Liver (tissue), 3 donors: ENCODE measurements around the gene TM9SF2.

Source experiments
- EGR1 ChIP-seq, 2 donors: IDR thresholded peaks; 2 replicates each; pipeline ENCODE4 v1.6.1; 2016 to 2018; ENCODE audit warnings: antibody characterized with exemption in 2 of 2, low read depth in 2 of 2
- HNF4G ChIP-seq: IDR thresholded peaks from 2 replicates; pipeline ENCODE4 v1.6.1; 2016; ENCODE audit warnings: antibody characterized with exemption
- JUND ChIP-seq, 2 donors: IDR thresholded peaks; 2 replicates each; pipeline ENCODE4 v1.6.1; 2016; ENCODE audit warnings: antibody characterized with exemption in 2 of 2
- TAF1 ChIP-seq: conservative IDR thresholded peaks from 2 replicates; pipeline ENCODE4 v1.6.1; 2016; ENCODE audit warnings: antibody characterized with exemption, mild to moderate bottlenecking
- YY1 ChIP-seq: IDR thresholded peaks from 2 replicates; pipeline ENCODE4 v1.6.1; 2016; ENCODE audit warnings: antibody characterized with exemption, mild to moderate bottlenecking
- TF ChIP-seq, protein P1 (sequence below): IDR thresholded peaks from 2 replicates; pipeline ENCODE4 v1.6.1; 2016; ENCODE audit warnings: antibody characterized with exemption
- TF ChIP-seq, protein P2 (sequence below): fragments of 150-350 bp; IDR thresholded peaks from 2 replicates; pipeline ENCODE4 v1.5.1; 2017; ENCODE audit warnings: improper control_type of control experiment, low read depth, low read length; ENCODE audit not compliant: missing input control
- TF ChIP-seq, protein P3 (sequence below): IDR thresholded peaks from 2 replicates; pipeline ENCODE4 v1.6.1; 2016; ENCODE audit warnings: antibody characterized with exemption, mild to moderate bottlenecking
- TF ChIP-seq, protein P4 (sequence below): IDR thresholded peaks from 2 replicates; pipeline ENCODE4 v1.6.1; 2016; ENCODE audit warnings: antibody characterized with exemption
- donor health status: healthy.
- donor health status: healthy.

DNA sequence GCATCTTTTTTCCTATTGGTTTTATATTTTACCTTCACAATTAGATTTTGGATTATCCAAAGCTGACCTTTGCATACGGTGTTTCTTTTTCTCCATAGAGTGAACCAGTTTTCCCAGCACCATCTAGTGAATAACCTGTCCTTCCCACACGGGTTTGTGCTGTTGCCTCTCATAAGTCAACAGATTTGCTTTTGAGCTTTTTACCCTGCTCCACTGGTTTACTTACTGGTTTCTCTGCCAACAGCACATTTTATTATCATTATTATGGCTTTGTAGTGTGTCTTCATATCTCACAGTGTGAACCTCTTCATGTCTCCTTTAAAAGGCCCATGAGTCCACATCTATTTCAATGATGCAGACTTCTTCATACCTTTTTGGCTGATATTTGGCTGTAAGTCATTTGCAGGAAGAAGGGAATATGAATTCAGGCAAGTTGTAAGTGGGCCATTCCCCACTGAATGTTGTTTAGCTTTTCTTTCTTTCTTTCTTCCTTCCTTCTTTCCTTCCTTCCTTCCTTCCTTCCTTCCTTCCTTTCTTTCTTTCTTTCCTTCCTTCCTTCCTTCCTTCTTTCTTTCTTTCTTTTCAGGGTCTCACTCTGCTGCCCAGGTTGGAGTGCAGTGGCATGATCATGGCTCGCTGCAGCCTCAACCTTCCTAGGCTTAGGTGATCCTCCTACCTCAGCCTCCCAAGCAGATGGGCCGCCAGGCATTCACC is 86.8 kb downstream of the TM9SF2 start:
- TF ChIP-seq, protein P1, sequence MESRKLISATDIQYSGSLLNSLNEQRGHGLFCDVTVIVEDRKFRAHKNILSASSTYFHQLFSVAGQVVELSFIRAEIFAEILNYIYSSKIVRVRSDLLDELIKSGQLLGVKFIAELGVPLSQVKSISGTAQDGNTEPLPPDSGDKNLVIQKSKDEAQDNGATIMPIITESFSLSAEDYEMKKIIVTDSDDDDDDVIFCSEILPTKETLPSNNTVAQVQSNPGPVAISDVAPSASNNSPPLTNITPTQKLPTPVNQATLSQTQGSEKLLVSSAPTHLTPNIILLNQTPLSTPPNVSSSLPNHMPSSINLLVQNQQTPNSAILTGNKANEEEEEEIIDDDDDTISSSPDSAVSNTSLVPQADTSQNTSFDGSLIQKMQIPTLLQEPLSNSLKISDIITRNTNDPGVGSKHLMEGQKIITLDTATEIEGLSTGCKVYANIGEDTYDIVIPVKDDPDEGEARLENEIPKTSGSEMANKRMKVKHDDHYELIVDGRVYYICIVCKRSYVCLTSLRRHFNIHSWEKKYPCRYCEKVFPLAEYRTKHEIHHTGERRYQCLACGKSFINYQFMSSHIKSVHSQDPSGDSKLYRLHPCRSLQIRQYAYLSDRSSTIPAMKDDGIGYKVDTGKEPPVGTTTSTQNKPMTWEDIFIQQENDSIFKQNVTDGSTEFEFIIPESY: no peak
- TF ChIP-seq, protein P2, sequence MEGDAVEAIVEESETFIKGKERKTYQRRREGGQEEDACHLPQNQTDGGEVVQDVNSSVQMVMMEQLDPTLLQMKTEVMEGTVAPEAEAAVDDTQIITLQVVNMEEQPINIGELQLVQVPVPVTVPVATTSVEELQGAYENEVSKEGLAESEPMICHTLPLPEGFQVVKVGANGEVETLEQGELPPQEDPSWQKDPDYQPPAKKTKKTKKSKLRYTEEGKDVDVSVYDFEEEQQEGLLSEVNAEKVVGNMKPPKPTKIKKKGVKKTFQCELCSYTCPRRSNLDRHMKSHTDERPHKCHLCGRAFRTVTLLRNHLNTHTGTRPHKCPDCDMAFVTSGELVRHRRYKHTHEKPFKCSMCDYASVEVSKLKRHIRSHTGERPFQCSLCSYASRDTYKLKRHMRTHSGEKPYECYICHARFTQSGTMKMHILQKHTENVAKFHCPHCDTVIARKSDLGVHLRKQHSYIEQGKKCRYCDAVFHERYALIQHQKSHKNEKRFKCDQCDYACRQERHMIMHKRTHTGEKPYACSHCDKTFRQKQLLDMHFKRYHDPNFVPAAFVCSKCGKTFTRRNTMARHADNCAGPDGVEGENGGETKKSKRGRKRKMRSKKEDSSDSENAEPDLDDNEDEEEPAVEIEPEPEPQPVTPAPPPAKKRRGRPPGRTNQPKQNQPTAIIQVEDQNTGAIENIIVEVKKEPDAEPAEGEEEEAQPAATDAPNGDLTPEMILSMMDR: no peak
- no peak for TF ChIP-seq JUND (IDR thresholded peaks at IDR 0.05)
- TF ChIP-seq, protein P3, sequence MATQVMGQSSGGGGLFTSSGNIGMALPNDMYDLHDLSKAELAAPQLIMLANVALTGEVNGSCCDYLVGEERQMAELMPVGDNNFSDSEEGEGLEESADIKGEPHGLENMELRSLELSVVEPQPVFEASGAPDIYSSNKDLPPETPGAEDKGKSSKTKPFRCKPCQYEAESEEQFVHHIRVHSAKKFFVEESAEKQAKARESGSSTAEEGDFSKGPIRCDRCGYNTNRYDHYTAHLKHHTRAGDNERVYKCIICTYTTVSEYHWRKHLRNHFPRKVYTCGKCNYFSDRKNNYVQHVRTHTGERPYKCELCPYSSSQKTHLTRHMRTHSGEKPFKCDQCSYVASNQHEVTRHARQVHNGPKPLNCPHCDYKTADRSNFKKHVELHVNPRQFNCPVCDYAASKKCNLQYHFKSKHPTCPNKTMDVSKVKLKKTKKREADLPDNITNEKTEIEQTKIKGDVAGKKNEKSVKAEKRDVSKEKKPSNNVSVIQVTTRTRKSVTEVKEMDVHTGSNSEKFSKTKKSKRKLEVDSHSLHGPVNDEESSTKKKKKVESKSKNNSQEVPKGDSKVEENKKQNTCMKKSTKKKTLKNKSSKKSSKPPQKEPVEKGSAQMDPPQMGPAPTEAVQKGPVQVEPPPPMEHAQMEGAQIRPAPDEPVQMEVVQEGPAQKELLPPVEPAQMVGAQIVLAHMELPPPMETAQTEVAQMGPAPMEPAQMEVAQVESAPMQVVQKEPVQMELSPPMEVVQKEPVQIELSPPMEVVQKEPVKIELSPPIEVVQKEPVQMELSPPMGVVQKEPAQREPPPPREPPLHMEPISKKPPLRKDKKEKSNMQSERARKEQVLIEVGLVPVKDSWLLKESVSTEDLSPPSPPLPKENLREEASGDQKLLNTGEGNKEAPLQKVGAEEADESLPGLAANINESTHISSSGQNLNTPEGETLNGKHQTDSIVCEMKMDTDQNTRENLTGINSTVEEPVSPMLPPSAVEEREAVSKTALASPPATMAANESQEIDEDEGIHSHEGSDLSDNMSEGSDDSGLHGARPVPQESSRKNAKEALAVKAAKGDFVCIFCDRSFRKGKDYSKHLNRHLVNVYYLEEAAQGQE: no peak
- TF ChIP-seq, protein P4, sequence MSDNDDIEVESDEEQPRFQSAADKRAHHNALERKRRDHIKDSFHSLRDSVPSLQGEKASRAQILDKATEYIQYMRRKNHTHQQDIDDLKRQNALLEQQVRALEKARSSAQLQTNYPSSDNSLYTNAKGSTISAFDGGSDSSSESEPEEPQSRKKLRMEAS: no peak
- no peak for TF ChIP-seq EGR1 (IDR thresholded peaks at IDR 0.05; ENCODE audit: low read depth in 2 of 2)
- no peak for TF ChIP-seq TAF1
- no peak for TF ChIP-seq HNF4G
- TF ChIP-seq YY1: no peak
